Measurements from ENCODE around the gene KRTAP5-6. TPM values are rescaled to one million over a fixed set of nuclear protein-coding genes. Genes with fewer than 3 reads are reported as not detected.

The KRTAP5-6 gene
- total RNA-seq, 2 donors from 2014 or later = not detected

DNA sequence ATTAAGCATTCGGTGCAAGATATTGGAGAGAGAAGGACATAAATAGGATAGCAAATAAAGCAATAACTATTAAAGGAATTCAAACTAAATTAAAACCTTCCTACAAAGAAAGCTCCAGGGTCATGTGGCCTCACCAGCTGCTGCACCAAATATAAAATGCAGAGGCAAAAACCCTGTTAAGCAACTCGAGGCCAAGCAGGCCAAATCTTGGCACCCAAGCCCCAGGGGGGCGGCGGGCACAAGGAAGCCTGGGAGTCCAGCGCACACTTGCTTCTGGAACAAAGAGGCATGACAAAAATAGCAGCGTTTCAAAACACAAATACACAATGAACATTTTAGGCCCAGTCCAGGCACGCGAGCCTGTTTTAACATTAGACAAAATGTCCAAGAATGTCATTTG is 20.8 kb downstream of the KRTAP5-6 start:
- no peaks in the 10 kb centered on the region for H3K36me3 Mint-ChIP-seq
- no peak for DNase-seq (ENCODE audit: low spot score)

DNA sequence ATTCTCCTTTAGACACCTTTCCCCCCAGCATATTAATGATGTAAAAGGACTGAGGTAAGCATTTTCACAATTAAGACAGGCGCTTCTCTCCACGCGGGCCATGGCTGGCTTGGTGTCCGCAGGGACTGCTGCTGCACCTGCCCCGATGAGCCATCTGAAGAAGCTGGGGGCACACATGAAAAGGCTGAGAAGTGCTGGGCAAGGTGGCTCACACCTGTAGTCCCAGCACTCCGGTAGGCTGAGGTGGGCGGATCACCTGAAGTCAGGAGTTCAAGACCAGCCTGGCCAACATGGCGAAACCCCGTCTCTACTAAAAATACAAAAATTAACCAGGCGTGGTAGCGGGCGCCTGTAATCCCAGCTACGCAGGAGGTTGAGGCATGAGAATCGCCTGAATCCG is 21.3 kb downstream of the KRTAP5-6 start:
- Mint-ChIP-seq H3K4me1 (ENCODE audit: low read depth in 2 of 2) (peaks cover 0 to 2% of the 10 kb centered on the region in 2 donors), H3K36me3 (no peaks in the 10 kb centered on the region), H3K27me3 (peaks cover 0 to 14% of the 10 kb centered on the region in 2 donors), H3K4me3 (no peak overlapping the region), H3K9me3 (no peaks in the 10 kb centered on the region), H3K27ac (no peak overlapping the region)
- ATAC-seq (no peak), DNase-seq (ENCODE audit: low spot score) (no peak)

More for the DNA sequence above, 20.8 kb downstream of the KRTAP5-6 start:
- Mint-ChIP-seq H3K9me3 (no peaks in the 10 kb centered on the region), H3K4me1 (ENCODE audit: low read depth in 2 of 2) (no peaks in the 10 kb centered on the region), H3K4me3 (no peak overlapping the region), H3K27ac (no peak overlapping the region), H3K27me3 (peaks cover 0 to 9% of the 10 kb centered on the region in 2 donors)
- no peak for ATAC-seq

DNA sequence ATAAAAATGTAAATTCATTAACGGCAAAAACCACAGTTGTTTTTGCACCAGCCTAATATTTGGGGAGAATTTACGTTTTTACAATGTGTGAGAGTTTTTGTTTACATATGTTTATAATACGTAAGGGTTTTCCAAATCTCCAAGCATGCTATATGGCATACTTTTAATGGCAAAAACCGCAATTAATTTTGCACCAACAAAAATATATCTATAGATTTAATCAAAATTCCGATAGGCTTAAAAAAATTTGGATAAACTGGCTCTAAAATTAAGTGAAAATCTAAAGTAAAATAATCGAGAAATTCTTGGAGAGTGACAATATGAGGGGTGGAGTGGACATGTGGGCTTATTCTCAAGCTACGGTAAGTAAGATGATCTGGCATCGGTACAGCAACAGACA is 22.8 kb downstream of the KRTAP5-6 start:
- ATAC-seq (no peak), DNase-seq (ENCODE audit: low spot score) (no peak)
- peaks cover 2 to 14% of the 10 kb centered on the region in 2 donors for H3K27me3 Mint-ChIP-seq
- no peaks in the 10 kb centered on the region for H3K36me3 Mint-ChIP-seq
- H3K9me3 Mint-ChIP-seq = no peaks in the 10 kb centered on the region
- no peak overlapping the region for H3K4me3 Mint-ChIP-seq
- H3K4me1 Mint-ChIP-seq (ENCODE audit: low read depth in 2 of 2) = peaks cover 0 to 2% of the 10 kb centered on the region in 2 donors
- no peak overlapping the region for H3K27ac Mint-ChIP-seq

DNA sequence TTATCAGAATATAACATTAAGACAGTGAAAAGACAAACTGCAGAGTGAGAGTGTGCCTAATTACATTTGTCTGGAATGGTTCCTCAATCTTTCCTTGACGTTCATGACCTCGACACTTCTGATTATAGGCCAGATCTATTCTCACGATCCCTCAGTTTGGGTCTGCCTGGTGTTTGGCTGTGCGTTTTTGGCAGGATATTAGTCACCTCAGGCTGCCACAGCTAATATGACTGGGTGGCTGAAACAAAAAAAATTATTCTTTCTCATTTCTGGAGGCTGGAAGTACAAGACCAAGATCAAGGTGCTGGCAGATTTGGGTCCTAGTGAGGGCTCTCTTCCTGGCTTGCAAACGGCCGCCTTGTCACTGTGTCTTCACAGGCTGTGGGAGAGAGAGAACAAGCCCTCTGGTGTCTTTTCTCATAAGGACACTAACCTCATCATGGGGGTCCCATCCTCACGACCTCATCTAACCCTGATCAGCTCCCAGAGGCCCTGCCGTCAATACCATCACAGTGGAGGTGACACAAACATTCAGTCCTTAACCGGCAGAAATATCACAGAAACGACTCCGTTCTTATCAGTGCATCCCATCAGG is 30.2 kb downstream of the KRTAP5-6 start:
- Mint-ChIP-seq H3K27me3 (peaks cover 14 to 24% of the 10 kb centered on the region in 2 donors), H3K9me3 (peaks cover 5% of the 10 kb centered on the region), H3K4me3 (peak overlapping the region; percentile 37), H3K4me1 (ENCODE audit: low read depth in 2 of 2) (peaks cover 50 to 58% of the 10 kb centered on the region in 2 donors), H3K27ac (peak overlapping the region; percentile 15 to 74), H3K36me3 (peaks cover 4% of the 10 kb centered on the region)
- peak; percentile 73 to 83 for ATAC-seq
- DNase-seq (ENCODE audit: low spot score) = no peak

DNA sequence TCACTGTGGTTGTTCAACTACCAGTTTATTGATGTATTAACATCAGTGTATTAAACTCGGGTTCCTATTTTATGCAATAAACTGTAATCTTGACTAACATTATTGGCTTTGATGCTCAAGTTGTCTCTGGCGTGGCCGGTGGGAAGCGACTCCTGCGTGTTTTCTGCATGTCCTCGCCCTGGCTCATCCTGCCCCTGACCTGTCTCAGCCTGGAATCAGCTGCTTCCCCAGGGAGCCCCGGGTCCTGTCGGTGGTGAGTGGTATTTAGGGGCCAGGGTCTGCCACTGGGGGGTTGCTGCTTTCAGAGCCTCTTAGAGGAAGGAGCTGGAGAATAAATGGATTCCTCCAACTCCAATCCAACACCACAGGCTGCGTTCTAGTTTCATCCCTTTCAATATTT is 30.9 kb downstream of the KRTAP5-6 start:
- H3K27ac Mint-ChIP-seq = peak overlapping the region; percentile 15 to 74
- peaks cover 15 to 22% of the 10 kb centered on the region in 2 donors for H3K27me3 Mint-ChIP-seq
- peaks cover 4% of the 10 kb centered on the region for H3K36me3 Mint-ChIP-seq
- peaks cover 5% of the 10 kb centered on the region for H3K9me3 Mint-ChIP-seq
- ATAC-seq (no peak), DNase-seq (ENCODE audit: low spot score) (no peak)
- peaks cover 49 to 58% of the 10 kb centered on the region in 2 donors for H3K4me1 Mint-ChIP-seq (ENCODE audit: low read depth in 2 of 2)
- peak overlapping the region; percentile 75 for H3K4me3 Mint-ChIP-seq

DNA sequence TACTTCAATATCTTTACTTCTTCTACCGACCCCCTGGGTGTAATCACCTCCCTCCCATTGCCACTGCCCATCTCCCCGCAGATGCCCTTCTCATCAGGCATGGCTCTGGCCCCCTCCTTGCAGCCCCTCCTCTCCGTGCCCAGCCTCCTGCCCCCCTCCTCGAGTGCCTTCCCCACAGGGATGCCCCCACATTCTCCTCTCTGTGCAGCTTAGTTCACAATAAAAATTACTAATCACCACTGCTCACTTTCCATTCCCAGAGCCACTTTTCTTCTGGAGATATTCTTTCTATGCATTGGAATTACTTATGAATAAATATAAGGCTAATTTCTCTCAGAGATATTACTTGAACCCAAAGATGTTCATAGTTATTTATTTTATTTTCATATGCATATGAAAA is 31.3 kb downstream of the KRTAP5-6 start:
- peaks cover 48 to 58% of the 10 kb centered on the region in 2 donors for H3K4me1 Mint-ChIP-seq (ENCODE audit: low read depth in 2 of 2)
- no peak for ATAC-seq
- peaks cover 5% of the 10 kb centered on the region for H3K9me3 Mint-ChIP-seq
- no peak for DNase-seq (ENCODE audit: low spot score)
- H3K36me3 Mint-ChIP-seq = peaks cover 4% of the 10 kb centered on the region
- H3K4me3 Mint-ChIP-seq = peak overlapping the region; percentile 75
- peaks cover 16 to 20% of the 10 kb centered on the region in 2 donors for H3K27me3 Mint-ChIP-seq
- H3K27ac Mint-ChIP-seq = peak overlapping the region; percentile 67 to 74

DNA sequence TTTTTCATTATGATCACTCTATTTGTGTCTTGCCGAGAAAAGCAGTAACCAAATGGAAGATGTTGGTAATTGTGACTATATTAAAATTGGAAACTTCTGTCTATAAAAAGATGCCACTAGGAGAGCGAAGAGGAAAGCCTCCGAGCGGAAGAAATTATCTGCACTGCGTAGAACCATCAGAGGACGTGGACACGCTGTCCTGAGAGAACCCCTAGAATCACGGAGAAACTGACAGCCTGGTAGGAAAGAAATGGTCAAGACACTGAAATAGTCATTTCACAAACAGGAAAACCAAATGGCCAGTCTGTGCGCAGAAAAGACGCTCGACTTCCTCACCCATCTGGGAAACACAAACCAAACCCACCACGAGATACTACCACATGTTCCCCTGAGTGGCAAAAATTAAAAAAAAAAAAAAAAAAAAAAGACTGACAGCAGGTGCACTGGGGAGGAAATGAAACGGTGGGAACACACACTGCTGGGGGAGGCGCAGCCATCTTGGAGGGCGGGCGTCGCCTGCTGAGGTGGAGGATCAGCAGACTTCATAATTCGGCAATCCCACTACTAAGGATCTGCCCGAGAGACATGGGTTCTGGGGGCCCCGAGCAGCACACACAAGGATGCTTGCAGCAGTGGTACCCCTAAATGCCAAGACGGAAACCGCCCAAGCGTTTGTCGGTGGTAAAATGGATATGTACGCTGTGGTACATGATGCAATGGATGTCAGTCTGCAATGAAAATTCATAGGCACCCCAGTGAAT is 32.1 kb downstream of the KRTAP5-6 start:
- DNase-seq (ENCODE audit: low spot score) (no peak), ATAC-seq (peak; percentile 55 to 67)
- peak overlapping the region; percentile 67 to 74 for H3K27ac Mint-ChIP-seq
- H3K9me3 Mint-ChIP-seq = peaks cover 5% of the 10 kb centered on the region
- H3K4me3 Mint-ChIP-seq = peak overlapping the region; percentile 75
- peaks cover 21 to 28% of the 10 kb centered on the region in 2 donors for H3K27me3 Mint-ChIP-seq
- H3K36me3 Mint-ChIP-seq = peaks cover 4% of the 10 kb centered on the region
- H3K4me1 Mint-ChIP-seq (ENCODE audit: low read depth in 2 of 2) = peaks cover 56 to 65% of the 10 kb centered on the region in 2 donors

DNA sequence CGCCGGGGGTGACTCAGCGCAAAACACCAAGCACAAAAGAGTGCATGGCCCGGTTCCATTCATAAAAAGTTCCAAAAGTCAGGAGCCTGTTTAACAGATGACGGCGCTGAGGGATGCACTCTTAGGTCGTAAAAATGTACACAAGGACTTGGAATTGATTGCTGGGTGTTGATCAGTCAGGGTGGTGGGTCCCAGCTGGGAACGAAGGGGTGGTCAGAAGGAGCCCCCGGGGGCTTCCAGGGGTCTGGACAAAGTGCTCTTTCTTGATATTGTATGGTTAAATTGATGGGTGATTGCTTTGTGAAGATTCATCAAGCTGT is 32.7 kb downstream of the KRTAP5-6 start:
- H3K4me3 Mint-ChIP-seq = peak overlapping the region; percentile 28
- peaks cover 60 to 68% of the 10 kb centered on the region in 2 donors for H3K4me1 Mint-ChIP-seq (ENCODE audit: low read depth in 2 of 2)
- H3K9me3 Mint-ChIP-seq = peaks cover 5% of the 10 kb centered on the region
- H3K36me3 Mint-ChIP-seq = peaks cover 4% of the 10 kb centered on the region
- ATAC-seq (peak in 1 of 2 donors; percentile 1), DNase-seq (ENCODE audit: low spot score) (no peak)
- H3K27me3 Mint-ChIP-seq = peaks cover 22 to 31% of the 10 kb centered on the region in 2 donors
- H3K27ac Mint-ChIP-seq = peak overlapping the region; percentile 67 to 74

DNA sequence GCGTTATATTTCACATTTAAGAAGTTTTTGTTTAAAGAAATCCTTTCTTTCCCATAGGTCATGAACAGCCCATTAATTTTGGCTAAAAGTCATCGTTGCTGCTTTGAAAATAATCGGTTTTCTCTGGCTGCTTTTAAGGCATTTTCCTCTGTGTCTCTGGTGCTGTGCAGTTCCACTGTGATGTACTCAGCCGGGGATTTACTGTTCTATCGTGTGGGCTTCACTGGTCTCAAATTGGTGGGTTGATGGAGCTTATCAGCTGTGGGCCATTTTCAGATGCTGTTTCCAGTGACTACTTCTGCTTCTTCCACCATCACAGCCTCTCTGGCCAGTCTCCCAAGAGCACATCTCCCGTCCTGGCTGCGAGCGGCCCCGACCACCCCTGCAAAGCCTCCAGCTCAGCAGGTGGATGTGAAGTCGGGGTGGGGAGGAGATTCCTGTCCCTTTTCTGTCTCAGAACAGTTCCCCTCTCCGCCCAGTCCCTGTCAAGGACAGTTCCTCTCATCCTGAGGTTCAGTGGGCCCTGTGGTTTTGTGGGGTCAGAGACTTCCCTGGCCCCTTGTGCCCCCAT is 33.1 kb downstream of the KRTAP5-6 start:
- DNase-seq (ENCODE audit: low spot score) (no peak), ATAC-seq (no peak)
- Mint-ChIP-seq H3K4me1 (ENCODE audit: low read depth in 2 of 2) (peaks cover 60 to 68% of the 10 kb centered on the region in 2 donors), H3K36me3 (peaks cover 4% of the 10 kb centered on the region), H3K27ac (peak overlapping the region; percentile 67 to 74), H3K9me3 (peaks cover 5% of the 10 kb centered on the region), H3K27me3 (peaks cover 22 to 31% of the 10 kb centered on the region in 2 donors), H3K4me3 (peak overlapping the region; percentile 28)

DNA sequence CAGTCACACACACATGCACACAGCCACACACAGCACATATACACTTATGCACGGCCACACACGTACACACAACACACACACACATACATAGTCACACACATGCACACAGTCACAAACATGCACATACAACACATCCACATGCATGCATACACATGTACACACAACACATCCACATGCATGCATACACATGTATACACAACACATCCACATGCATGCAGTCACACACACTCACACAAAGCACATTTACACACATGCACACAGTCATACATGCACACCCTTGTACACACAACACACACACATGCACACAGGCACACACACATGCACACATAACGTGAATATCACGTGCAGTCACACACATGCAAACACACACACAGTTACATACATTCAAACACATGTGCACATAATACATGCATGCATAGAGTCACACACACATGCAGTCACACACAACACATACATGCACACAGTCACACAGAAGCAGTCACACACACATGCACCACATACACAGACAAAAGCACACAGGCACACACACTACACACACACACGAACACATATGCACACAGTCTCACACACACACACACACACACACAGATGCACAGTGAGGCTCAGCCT is 34.6 kb downstream of the KRTAP5-6 start:
- peak overlapping the region; percentile 19 for H3K4me3 Mint-ChIP-seq
- peaks cover 18% of the 10 kb centered on the region for H3K36me3 Mint-ChIP-seq
- peaks cover 15% of the 10 kb centered on the region for H3K9me3 Mint-ChIP-seq
- DNase-seq (ENCODE audit: low spot score) = no peak
- H3K4me1 Mint-ChIP-seq (ENCODE audit: low read depth in 2 of 2) = peaks cover 59 to 67% of the 10 kb centered on the region in 2 donors
- ATAC-seq = no peak
- H3K27me3 Mint-ChIP-seq = peaks cover 28 to 45% of the 10 kb centered on the region in 2 donors
- peak overlapping the region in 1 of 2 donors; percentile 67 for H3K27ac Mint-ChIP-seq

DNA sequence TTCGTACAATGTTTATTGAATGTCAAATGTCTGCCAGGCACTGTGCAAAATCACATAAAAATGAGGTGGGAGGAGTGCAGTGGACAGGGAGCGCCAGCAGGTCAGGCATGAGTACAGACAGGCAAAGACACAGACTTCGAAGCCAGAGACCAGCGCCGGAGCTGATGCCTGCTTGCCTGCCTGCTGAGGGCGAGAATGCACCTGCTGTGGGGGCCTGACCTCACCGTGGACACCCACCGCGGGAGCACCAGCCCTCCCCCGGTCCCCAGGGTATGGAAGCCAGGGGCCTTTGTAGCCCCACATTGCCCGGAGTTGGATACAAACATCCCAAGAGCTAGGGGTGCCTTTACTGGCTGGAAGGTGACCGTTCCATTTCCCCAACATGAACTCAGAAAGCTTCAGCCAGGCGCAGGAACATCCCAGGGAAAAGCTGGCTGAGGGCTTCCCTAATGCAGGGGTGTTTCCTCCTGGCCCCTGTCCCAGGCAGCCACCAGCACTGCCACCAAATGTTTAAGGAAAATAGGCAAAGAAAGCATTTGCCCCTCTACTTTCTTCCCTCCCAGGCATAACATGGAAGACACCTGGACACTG is 35.5 kb downstream of the KRTAP5-6 start:
- Mint-ChIP-seq H3K27ac (no peak overlapping the region), H3K9me3 (peaks cover 19% of the 10 kb centered on the region), H3K36me3 (peaks cover 22% of the 10 kb centered on the region), H3K4me3 (no peak overlapping the region), H3K27me3 (peaks cover 32 to 49% of the 10 kb centered on the region in 2 donors), H3K4me1 (ENCODE audit: low read depth in 2 of 2) (peaks cover 51 to 58% of the 10 kb centered on the region in 2 donors)
- ATAC-seq (no peak), DNase-seq (ENCODE audit: low spot score) (no peak)

DNA sequence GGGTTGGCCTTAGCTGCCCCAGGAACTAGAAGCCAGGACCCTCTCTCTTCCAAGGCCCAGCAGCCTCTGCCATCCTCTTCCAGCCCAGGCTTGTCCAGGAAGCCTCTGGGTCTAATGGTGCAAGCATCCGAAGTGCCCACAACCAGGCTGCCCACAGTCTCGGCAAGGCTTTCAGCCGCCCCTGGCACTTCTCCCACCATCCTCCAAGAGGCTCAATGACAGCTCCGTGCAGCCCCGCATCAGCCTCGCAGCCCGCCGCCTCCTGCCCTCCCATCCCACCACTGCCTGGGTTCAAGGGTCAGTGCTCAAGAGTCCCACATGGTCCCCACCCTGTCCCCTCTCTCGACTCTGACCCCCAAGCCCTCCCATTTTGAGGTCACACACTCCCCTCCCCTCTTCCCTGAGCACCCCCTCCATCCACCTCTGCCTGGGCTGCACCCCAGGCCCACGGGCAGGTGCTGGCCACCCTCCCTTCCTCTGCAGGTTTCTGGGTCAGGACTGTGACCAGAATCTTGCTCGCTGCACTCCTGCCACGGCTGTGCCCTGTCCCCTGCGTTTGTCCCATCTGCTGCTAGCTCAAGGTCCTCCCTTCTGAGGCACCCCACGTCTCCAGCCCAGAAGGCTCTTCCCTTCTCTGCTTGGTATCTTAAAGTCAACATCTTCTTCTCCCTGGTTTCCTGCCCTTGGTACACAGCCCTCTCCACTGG is 36.2 kb downstream of the KRTAP5-6 start:
- Mint-ChIP-seq H3K36me3 (peaks cover 22% of the 10 kb centered on the region), H3K4me3 (no peak overlapping the region), H3K9me3 (peaks cover 19% of the 10 kb centered on the region), H3K4me1 (ENCODE audit: low read depth in 2 of 2) (peaks cover 45 to 51% of the 10 kb centered on the region in 2 donors), H3K27me3 (peaks cover 32 to 52% of the 10 kb centered on the region in 2 donors), H3K27ac (peak overlapping the region in 1 of 2 donors; percentile 37)
- ATAC-seq (peak in 1 of 2 donors; percentile 4), DNase-seq (ENCODE audit: low spot score) (no peak)

Data from natural killer cell treated with Interleukin-12 subunit alpha and Interleukin-12 subunit beta and Interleukin-15 and Interleukin-18, amount 100 ng/mL, for 72 hours (primary cell).